Measurements from ENCODE around the gene DEFB129.

The DEFB129 gene

GRCh38 chr20:226958-227357 is at the start of gene DEFB129:
TSS of gene DEFB129 (plus strand) at chr20:227258. CDS start at chr20:227289, 31 bp downstream.
- 0 out of 2 replicates have a peak, but pooled peaks cover 2% of the 10 kb centered on the region for H4K20me1 ChIP-seq (ENCODE audit: low read depth, low read length)
- H3K36me3 ChIP-seq (ENCODE audit: low read length): no peaks in the 10 kb centered on the region
- H3K27ac ChIP-seq (ENCODE audit: low read depth, low read length): no peak within 1 kb of the TSS
- no peaks in the 10 kb centered on the region for H3K9me2 ChIP-seq (replicated peaks; ENCODE audit: insufficient read depth, low read length)
- no peak within 1 kb of the TSS for H3K4me2 ChIP-seq (ENCODE audit: low read depth, low read length, poor library complexity, severe bottlenecking)
- no peak within 1 kb of the TSS for H3K9ac ChIP-seq (ENCODE audit: low read length)
- H3K79me2 ChIP-seq (ENCODE audit: insufficient read depth, low read length): no peaks in the 10 kb centered on the region
- no peak within 1 kb of the TSS for H3K4me3 ChIP-seq (ENCODE audit: insufficient read depth, low read length, poor library complexity, severe bottlenecking)
- no peaks in the 10 kb centered on the region for H3K9me3 ChIP-seq (ENCODE audit: insufficient read depth, low read length)
- H3K27me3 ChIP-seq (ENCODE audit: low read length): no peaks in the 10 kb centered on the region
- TF ChIP-seq CTCF (IDR thresholded peaks at IDR 0.05; ENCODE audit: insufficient read depth, low read length, poor library complexity, severe bottlenecking) (no peak), EZH2phosphoT487 (conservative IDR thresholded peaks at IDR 0.05; ENCODE audit: low read length) (no peak)
- no peaks in the 10 kb centered on the region for H3F3A ChIP-seq (ENCODE audit: insufficient read depth)
- no peak within 1 kb of the TSS for H2AFZ ChIP-seq (ENCODE audit: low read depth, low read length, severe bottlenecking)

GRCh38 chr20:184288-184687 is 42.8 kb upstream of the DEFB129 start:
- H3K9me2 ChIP-seq (replicated peaks; ENCODE audit: insufficient read depth, low read length): no peaks in the 10 kb centered on the region
- TF ChIP-seq EZH2phosphoT487 (conservative IDR thresholded peaks at IDR 0.05; ENCODE audit: low read length): no peak
- no peak for TF ChIP-seq CTCF (IDR thresholded peaks at IDR 0.05; ENCODE audit: insufficient read depth, low read length, poor library complexity, severe bottlenecking)
- H3K27ac ChIP-seq (ENCODE audit: low read depth, low read length): no peak overlapping the region
- H3K9ac ChIP-seq (ENCODE audit: low read length): no peak overlapping the region
- H3F3A ChIP-seq (ENCODE audit: insufficient read depth): no peaks in the 10 kb centered on the region
- H2AFZ ChIP-seq (ENCODE audit: low read depth, low read length, severe bottlenecking): no peak overlapping the region
- no peak overlapping the region for H3K4me2 ChIP-seq (ENCODE audit: low read depth, low read length, poor library complexity, severe bottlenecking)
- H4K20me1 ChIP-seq (ENCODE audit: low read depth, low read length): no peaks in the 10 kb centered on the region
- H3K79me2 ChIP-seq (ENCODE audit: insufficient read depth, low read length): no peaks in the 10 kb centered on the region
- no peaks in the 10 kb centered on the region for H3K27me3 ChIP-seq (ENCODE audit: low read length)
- H3K4me3 ChIP-seq (ENCODE audit: insufficient read depth, low read length, poor library complexity, severe bottlenecking): no peak overlapping the region
- H3K9me3 ChIP-seq (ENCODE audit: insufficient read depth, low read length): 0 out of 2 replicates have a peak, but pooled peaks cover 3% of the 10 kb centered on the region
- H3K36me3 ChIP-seq (ENCODE audit: low read length): no peaks in the 10 kb centered on the region

- H3K36me3 ChIP-seq (ENCODE audit: low read length): no peaks in the 10 kb centered on the region
- no peaks in the 10 kb centered on the region for H3K9me2 ChIP-seq (replicated peaks; ENCODE audit: insufficient read depth, low read length)
- no peak overlapping the region for H2AFZ ChIP-seq (ENCODE audit: low read depth, low read length, severe bottlenecking)
- TF ChIP-seq EZH2phosphoT487 (conservative IDR thresholded peaks at IDR 0.05; ENCODE audit: low read length) (no peak), CTCF (IDR thresholded peaks at IDR 0.05; ENCODE audit: insufficient read depth, low read length, poor library complexity, severe bottlenecking) (no peak)
- H3K4me2 ChIP-seq (ENCODE audit: low read depth, low read length, poor library complexity, severe bottlenecking): no peak overlapping the region
- H3K27me3 ChIP-seq (ENCODE audit: low read length): no peaks in the 10 kb centered on the region
- no peaks in the 10 kb centered on the region for H4K20me1 ChIP-seq (ENCODE audit: low read depth, low read length)
- no peaks in the 10 kb centered on the region for H3K79me2 ChIP-seq (ENCODE audit: insufficient read depth, low read length)
- H3K9ac ChIP-seq (ENCODE audit: low read length): no peak overlapping the region
- 0 out of 2 replicates have a peak, but pooled peaks cover 3% of the 10 kb centered on the region for H3K9me3 ChIP-seq (ENCODE audit: insufficient read depth, low read length)
- H3F3A ChIP-seq (ENCODE audit: insufficient read depth): no peaks in the 10 kb centered on the region
- H3K27ac ChIP-seq (ENCODE audit: low read depth, low read length): no peak overlapping the region
- H3K4me3 ChIP-seq (ENCODE audit: insufficient read depth, low read length, poor library complexity, severe bottlenecking): no peak overlapping the region
Measured at GRCh38 chr20:187733-188132, 39.3 kb upstream of the DEFB129 start.
